SU-DHL-6 (cell line): Measurements from ENCODE around the gene NELL2.

Experiments used
- H2AFZ ChIP-seq: fragments of 200-600 bp; sonication (generic); 2 replicates; pipeline ENCODE4 v1.6.1; 2014; ENCODE audit warnings: low read depth, mild to moderate bottlenecking, moderate library complexity, mixed read lengths, antibody characterized with exemption, low read length; ENCODE audit not compliant: severe bottlenecking
- H3F3A ChIP-seq: fragments of 200-600 bp; shearing (Covaris generic); 2 replicates; pipeline ENCODE4 v1.6.0; 2016; ENCODE audit warnings: antibody characterized with exemption, mild to moderate bottlenecking; ENCODE audit not compliant: insufficient read depth
- H3K27ac ChIP-seq: fragments of 200-600 bp; sonication (generic); 2 replicates; pipeline ENCODE4 v1.5.1; 2016; ENCODE audit warnings: low read depth, mild to moderate bottlenecking, low read length, moderate library complexity, mixed read lengths
- H3K27me3 ChIP-seq: fragments of 200-600 bp; sonication (generic), shearing (Covaris generic); 2 replicates; pipeline ENCODE4 v1.6.0; 2014; ENCODE audit warnings: mild to moderate bottlenecking, low read length
- H3K36me3 ChIP-seq: fragments of 200-600 bp; sonication (generic); 2 replicates; pipeline ENCODE4 v1.6.1; 2014; ENCODE audit warnings: mild to moderate bottlenecking, low read length, mixed read lengths
- H3K4me2 ChIP-seq: fragments of 300-600, 200-600 bp; shearing (Covaris generic), sonication (generic); 2 replicates; pipeline ENCODE4 v1.6.0; 2014; ENCODE audit warnings: low read length, low read depth, mild to moderate bottlenecking; ENCODE audit not compliant: poor library complexity, severe bottlenecking
- H3K4me3 ChIP-seq: fragments of 200-600 bp; sonication (generic); 2 replicates; pipeline ENCODE4 v1.5.1; 2014; ENCODE audit warnings: antibody characterized with exemption, low read length, mild to moderate bottlenecking, mixed read lengths; ENCODE audit not compliant: insufficient read depth, poor library complexity, severe bottlenecking
- H3K79me2 ChIP-seq: fragments of 200-600 bp; sonication (generic); 2 replicates; pipeline ENCODE4 v1.6.1; 2014; ENCODE audit warnings: mild to moderate bottlenecking, low read length, moderate library complexity; ENCODE audit not compliant: insufficient read depth
- H3K9ac ChIP-seq: fragments of 200-600 bp; sonication (generic); 2 replicates; pipeline ENCODE4 v1.7.0; 2014; ENCODE audit warnings: mild to moderate bottlenecking, low read length
- H3K9me2 ChIP-seq: fragments of 200-600 bp; sonication (generic); replicated peaks from 2 replicates; pipeline ENCODE4 v1.6.1; 2014; ENCODE audit warnings: low read length; ENCODE audit not compliant: insufficient read depth
- H3K9me3 ChIP-seq: fragments of 200-600 bp; sonication (generic); 2 replicates; pipeline ENCODE4 v1.6.1; 2014; ENCODE audit warnings: low read length, mixed read lengths; ENCODE audit not compliant: insufficient read depth
- H4K20me1 ChIP-seq: fragments of 200-600 bp; sonication (generic); 2 replicates; pipeline ENCODE4 v1.6.1; 2014; ENCODE audit warnings: low read depth, mild to moderate bottlenecking, antibody characterized with exemption, low read length, moderate library complexity, mixed read lengths
- CTCF ChIP-seq: fragments of 200-600 bp; sonication (generic); IDR thresholded peaks from one replicate; pipeline ENCODE4 v1.5.1; 2017; ENCODE audit warnings: antibody characterized with exemption, mild to moderate bottlenecking, low read length, moderate library complexity; ENCODE audit not compliant: insufficient read depth, poor library complexity, severe bottlenecking
- EZH2phosphoT487 ChIP-seq: fragments of 200-600 bp; sonication (generic), shearing (Covaris generic); conservative IDR thresholded peaks from 2 replicates; pipeline ENCODE4 v1.6.1; 2018; ENCODE audit warnings: mild to moderate bottlenecking, antibody characterized with exemption, low read length, moderate library complexity, mixed read lengths

The NELL2 gene

GRCh38 chr12:44510076-44510475 is 366.0 kb downstream of the NELL2 start:
- H3K9me2 ChIP-seq, result no peaks in the 10 kb centered on the region
- TF ChIP-seq CTCF, result no peak
- no peak for TF ChIP-seq EZH2phosphoT487
- no peak overlapping the region for H2AFZ ChIP-seq
- H3K9ac ChIP-seq, result no peak overlapping the region
- no peaks in the 10 kb centered on the region for H3K79me2 ChIP-seq
- H3K27ac ChIP-seq, result no peak overlapping the region
- no peaks in the 10 kb centered on the region for H4K20me1 ChIP-seq
- H3K4me2 ChIP-seq, result no peak overlapping the region
- H3K27me3 ChIP-seq, result no peaks in the 10 kb centered on the region
- H3K9me3 ChIP-seq, result no peaks in the 10 kb centered on the region
- H3K36me3 ChIP-seq, result no peaks in the 10 kb centered on the region; the same call in 1 of the 2 replicates
- no peak overlapping the region for H3K4me3 ChIP-seq
- no peaks in the 10 kb centered on the region for H3F3A ChIP-seq

- H3F3A ChIP-seq, result no peaks in the 10 kb centered on the region
- no peaks in the 10 kb centered on the region for H4K20me1 ChIP-seq
- no peak overlapping the region for H3K27ac ChIP-seq
- TF ChIP-seq CTCF (no peak), EZH2phosphoT487 (no peak)
- no peaks in the 10 kb centered on the region for H3K27me3 ChIP-seq
- H3K9me3 ChIP-seq, result no peaks in the 10 kb centered on the region
- no peak overlapping the region for H3K9ac ChIP-seq
- H3K36me3 ChIP-seq, result no peaks in the 10 kb centered on the region
- H3K4me2 ChIP-seq, result no peak overlapping the region
- no peaks in the 10 kb centered on the region for H3K9me2 ChIP-seq
- no peak overlapping the region for H2AFZ ChIP-seq
- no peaks in the 10 kb centered on the region for H3K79me2 ChIP-seq
- H3K4me3 ChIP-seq, result no peak overlapping the region
These were observed 366.6 kb downstream of the NELL2 start for GRCh38 chr12:44509471-44509870.

- Histone ChIP-seq H3K27ac (no peak overlapping the region), H3K9ac (no peak overlapping the region), H3K4me3 (no peak overlapping the region), H2AFZ (no peak overlapping the region), H3K4me2 (no peak overlapping the region), H3K9me2 (no peaks in the 10 kb centered on the region), H3F3A (no peaks in the 10 kb centered on the region), H3K79me2 (no peaks in the 10 kb centered on the region), H3K36me3 (no peaks in the 10 kb centered on the region), H4K20me1 (no peaks in the 10 kb centered on the region), H3K27me3 (no peaks in the 10 kb centered on the region), H3K9me3 (no peaks in the 10 kb centered on the region)
- TF ChIP-seq CTCF, result no peak
- TF ChIP-seq EZH2phosphoT487, result no peak
These were observed 368.7 kb downstream of the NELL2 start for GRCh38 chr12:44507461-44507860.

GRCh38 chr12:44504799-44505198 is 371.3 kb downstream of the NELL2 start:
- Histone ChIP-seq H3K9me2 (no peaks in the 10 kb centered on the region), H3K4me3 (no peak overlapping the region), H3F3A (no peaks in the 10 kb centered on the region), H3K4me2 (no peak overlapping the region), H4K20me1 (no peaks in the 10 kb centered on the region), H3K9me3 (no peaks in the 10 kb centered on the region), H3K27me3 (no peaks in the 10 kb centered on the region), H3K36me3 (no peaks in the 10 kb centered on the region), H2AFZ (no peak overlapping the region), H3K79me2 (no peaks in the 10 kb centered on the region), H3K9ac (no peak overlapping the region), H3K27ac (no peak overlapping the region)
- TF ChIP-seq CTCF (no peak), EZH2phosphoT487 (no peak)
